Activated CD4-positive, alpha-beta T cell treated with anti-CD3 and anti-CD28 coated beads, Interleukin-2, Interleukin-6, amounts not matched to agents 100 ng/mL and 50 ng/mL, durations not matched to agents 16 hours and 8 hours (primary cell): ENCODE data around the gene ZNF205.
"Not testable (repeated sequence)": the region's sequence is repeated elsewhere in the genome, so short reads cannot be mapped to it uniquely, and the experiment has no call there.

Experiments used
- DNase-seq: peaks from one replicate; pipeline ENCODE4 v3.0.0-alpha.2; 2020

The ZNF205 gene

GRCh38 chr16:3150346-3151218 is 38.2 kb downstream of the ZNF205 start:
- peak; percentile 99 for DNase-seq

- no peak for DNase-seq
Observed at GRCh38 chr16:3152027-3152276, 39.6 kb downstream of the ZNF205 start.

GRCh38 chr16:3152277-3152990 is 40.0 kb downstream of the ZNF205 start:
- peak; percentile 97 for DNase-seq

- no peak for DNase-seq
Observed at GRCh38 chr16:3152991-3153368, 40.6 kb downstream of the ZNF205 start.

- DNase-seq: no peak
Observed at GRCh38 chr16:3155181-3155580, 42.8 kb downstream of the ZNF205 start.

GRCh38 chr16:3155972-3156371 is 43.6 kb downstream of the ZNF205 start:
- no peak for DNase-seq

- DNase-seq: peak; percentile 90
Observed at GRCh38 chr16:3157229-3158025, 45.0 kb downstream of the ZNF205 start.

GRCh38 chr16:3158026-3158509 is 45.7 kb downstream of the ZNF205 start:
- DNase-seq: no peak

- peak; percentile 95 for DNase-seq
Observed at GRCh38 chr16:3158510-3159314, 46.3 kb downstream of the ZNF205 start.

- DNase-seq: no peak
Observed at GRCh38 chr16:3161235-3162018, 49.0 kb downstream of the ZNF205 start.

GRCh38 chr16:3164121-3164991 is 52.0 kb downstream of the ZNF205 start:
- DNase-seq: no peak

- no peak for DNase-seq
Observed at GRCh38 chr16:3165111-3165822, 52.9 kb downstream of the ZNF205 start.

GRCh38 chr16:3166505-3166886 is 54.1 kb downstream of the ZNF205 start:
- DNase-seq: no peak

GRCh38 chr16:3168729-3169128 is 56.3 kb downstream of the ZNF205 start:
- not testable (repeated sequence) for DNase-seq
